HG03095 (cell line): ENCODE measurements around the gene EFNA1.

ENCODE experiments used
- ATAC-seq: cut with Tn5 transposase; IDR thresholded peaks from one replicate; pipeline ENCODE4 v1.9.1; 2021; ENCODE audit warnings: moderate library complexity; ENCODE audit not compliant: unreplicated experiment

Gene EFNA1

DNA sequence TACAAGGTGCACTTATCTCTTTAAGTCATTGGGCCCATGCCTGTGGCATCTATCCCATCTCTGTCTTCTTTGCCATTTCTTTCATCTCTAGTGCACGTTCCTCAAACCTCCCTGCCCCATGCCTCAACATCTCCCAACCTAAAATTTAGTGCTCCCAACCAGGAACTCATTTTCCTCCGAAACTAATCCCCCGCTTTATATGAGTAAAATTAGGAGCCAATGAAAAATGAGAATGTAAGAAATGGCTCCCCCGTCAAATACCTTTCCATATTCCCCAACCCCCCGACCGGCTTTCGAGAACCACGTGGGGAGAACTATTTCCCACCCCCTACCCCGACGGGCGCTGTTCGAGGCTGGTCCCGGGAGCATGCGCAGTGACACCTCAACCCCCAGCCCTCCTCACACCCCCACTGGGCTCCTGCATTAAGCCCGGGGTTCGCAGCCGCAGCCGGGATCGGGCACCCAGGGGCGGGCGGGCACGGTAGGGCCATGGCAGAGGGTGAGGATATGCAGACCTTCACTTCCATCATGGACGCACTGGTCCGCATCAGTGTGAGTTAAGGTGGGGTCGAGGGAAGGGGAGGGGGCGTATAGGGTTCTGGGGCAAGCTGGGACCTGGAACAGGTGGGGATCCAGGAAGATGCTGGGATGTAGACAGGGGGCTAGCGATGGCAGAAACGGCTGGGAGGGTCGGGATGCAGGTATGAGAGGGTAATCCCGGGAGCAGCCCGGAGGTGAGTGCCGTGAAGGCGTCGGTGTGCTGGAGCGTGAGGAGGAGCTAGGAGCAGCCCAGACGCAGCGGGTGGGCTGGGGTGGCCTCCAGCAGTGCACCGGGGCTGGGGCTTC, 46.0 kb downstream of the EFNA1 start, which contains the start of gene TRIM46:
Gene TRIM46 (plus strand): TSS at position 372 of the 846 bp plus-strand sequence. CDS start 118 bp downstream, at position 490.
- ATAC-seq = no peak

- ATAC-seq = no peak
Observed at GRCh38 chr1:155174324-155175280, 46.9 kb downstream of the EFNA1 start.

GRCh38 chr1:155175281-155175926, 47.7 kb downstream of the EFNA1 start:
- no peak for ATAC-seq

- ATAC-seq = no peak
Observed at GRCh38 chr1:155175927-155176371, 48.3 kb downstream of the EFNA1 start.

GRCh38 chr1:155176544-155177071, 48.9 kb downstream of the EFNA1 start:
- no peak for ATAC-seq

DNA sequence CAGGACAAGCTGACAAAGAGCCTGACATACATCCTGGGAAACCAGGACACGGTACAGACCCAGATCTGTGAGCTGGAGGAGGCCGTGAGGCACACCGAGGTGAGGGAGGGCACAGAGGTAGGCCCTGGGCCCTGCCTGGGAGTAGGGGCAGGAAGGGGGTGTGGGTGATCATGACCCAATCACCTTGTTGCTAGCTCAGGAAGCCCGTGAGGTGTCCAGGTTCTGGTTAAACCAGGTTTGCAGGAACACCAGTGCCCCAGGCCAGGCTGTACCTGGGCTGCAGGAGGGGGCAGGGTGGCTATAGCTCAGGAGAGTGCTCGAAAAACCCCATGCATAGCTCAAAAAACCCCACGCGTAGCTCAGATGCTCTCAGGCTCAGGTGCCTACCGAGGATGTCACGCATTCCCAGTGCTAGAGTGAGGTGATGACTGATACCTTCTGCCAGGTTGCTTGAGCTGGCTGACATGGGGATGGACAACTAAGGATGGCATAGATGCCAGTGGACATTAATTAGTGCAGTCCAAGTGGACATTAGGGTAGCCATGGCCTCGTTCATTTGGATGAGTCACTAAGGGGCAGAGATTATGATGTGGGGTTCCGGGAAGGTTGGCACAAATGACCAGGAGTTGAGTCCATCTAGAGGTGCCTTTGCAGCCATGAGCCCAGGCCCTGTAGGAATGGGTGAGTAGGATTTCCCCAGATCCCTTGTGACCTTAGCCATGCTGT, 49.7 kb downstream of the EFNA1 start:
- no peak for ATAC-seq

DNA sequence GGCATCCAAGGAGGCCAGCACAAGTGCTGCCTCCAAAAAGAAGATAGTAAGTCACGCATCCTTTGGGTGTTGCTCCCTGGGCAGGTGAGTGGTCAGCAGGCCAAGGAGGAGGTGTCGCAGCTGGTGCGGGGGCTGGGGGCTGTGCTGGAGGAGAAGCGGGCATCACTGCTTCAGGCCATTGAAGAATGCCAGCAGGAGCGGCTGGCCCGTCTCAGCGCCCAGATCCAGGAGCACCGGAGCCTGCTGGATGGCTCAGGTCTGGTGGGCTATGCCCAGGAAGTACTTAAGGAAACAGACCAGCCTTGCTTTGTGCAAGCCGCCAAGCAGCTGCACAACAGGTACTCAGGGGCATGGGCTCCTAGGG, 50.2 kb downstream of the EFNA1 start:
- ATAC-seq = no peak

DNA sequence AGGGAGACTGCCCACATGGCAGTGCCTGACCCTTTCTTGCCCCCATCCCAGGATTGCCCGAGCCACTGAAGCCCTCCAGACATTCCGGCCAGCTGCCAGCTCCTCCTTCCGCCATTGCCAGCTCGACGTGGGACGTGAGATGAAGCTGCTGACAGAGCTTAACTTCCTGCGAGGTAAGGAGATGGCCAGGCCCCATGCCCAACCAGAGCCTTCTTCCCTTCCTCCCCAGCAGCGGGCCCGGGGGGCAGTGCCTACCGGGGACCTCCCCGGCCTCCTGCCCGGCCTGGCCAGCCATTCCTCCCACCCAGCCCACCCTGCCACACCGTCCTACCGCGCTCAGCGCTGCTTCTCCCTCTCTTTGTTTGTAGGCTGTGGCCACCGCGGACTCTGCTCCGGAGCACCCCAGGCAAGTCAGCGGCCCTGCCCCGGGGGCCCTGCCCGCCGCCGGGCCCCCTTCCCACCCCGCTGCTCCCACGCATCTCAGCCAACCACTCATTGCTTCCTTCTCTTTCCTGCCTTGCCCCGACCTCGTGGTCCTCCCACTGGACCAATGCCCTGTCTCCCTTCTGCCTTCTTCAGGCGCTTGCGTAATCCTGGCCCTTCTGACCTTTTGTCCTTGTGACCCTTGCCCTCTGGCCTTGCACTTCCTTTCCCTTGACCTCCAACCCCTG, 50.9 kb downstream of the EFNA1 start:
- no peak for ATAC-seq

GRCh38 chr1:155179112-155180031, 51.7 kb downstream of the EFNA1 start:
- no peak for ATAC-seq

DNA sequence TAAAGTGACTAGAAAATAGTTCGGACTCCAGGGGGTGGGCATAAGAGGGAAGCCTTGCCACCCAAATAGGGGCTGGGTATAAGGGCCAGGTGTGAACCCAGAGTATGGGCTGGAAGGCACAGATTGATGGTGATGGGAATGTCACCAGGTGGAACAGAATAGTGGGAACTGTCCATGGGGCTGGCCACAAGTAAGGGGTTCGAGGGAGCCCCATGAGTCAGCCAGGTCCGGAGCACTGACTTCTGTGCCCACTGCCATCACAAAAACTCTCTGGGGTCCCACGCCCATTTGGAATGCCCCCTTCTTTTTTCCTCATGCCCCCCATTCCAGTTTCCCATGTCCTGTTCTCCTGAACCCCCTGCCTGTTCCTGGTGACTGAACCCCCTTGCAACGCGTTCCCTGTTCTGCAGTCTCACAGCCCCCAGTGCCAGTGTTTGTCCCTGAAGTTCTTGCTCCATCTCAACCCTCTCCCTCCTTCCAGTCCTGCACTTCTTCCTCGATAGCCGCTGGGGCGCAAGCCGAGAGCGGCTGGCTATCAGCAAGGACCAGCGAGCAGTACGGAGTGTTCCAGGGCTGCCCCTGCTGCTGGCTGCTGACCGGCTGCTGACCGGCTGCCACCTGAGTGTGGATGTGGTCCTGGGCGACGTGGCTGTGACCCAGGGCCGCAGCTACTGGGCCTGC, 53.8 kb downstream of the EFNA1 start:
- no peak for ATAC-seq

GRCh38 chr1:155182052-155182550, 54.4 kb downstream of the EFNA1 start:
- no peak for ATAC-seq

- no peak for ATAC-seq
Observed at GRCh38 chr1:155183775-155184221, 56.1 kb downstream of the EFNA1 start.

GRCh38 chr1:155184351-155184811, 56.7 kb downstream of the EFNA1 start:
- ATAC-seq = no peak
